HCT116 (cell line): ENCODE data around the gene TENM4. TPM values are rescaled to one million over a fixed set of nuclear protein-coding genes. Genes with fewer than 3 reads are reported as not detected.

Experiments
- ATAC-seq: fragments of 200-7000 bp; cut with Tn5 transposase; 2 replicates; pipeline ENCODE4 v1.9.1; 2020; ENCODE audit warnings: mild to moderate bottlenecking, moderate library complexity
- BruUV-seq: library from RNA; stranded (reverse); fragments of 400-500 nt; replicated peaks from 2 replicates; lab custom pipeline; 2021; lab: Mats Ljungman, UMichigan
- CTCF ChIA-PET: fragments of 300-600 bp; sonication (Branson Sonifier 250); formaldehyde crosslinking; loops from one replicate; lab custom pipeline; 2021; ENCODE audit warnings: antibody characterized with exemption; lab: Charles Lee
- POLR2A ChIA-PET: fragments of 300-600, 350-600 bp; sonication (Branson Sonifier 250); formaldehyde crosslinking; loops from one replicate; lab custom pipeline; 2021; ENCODE audit warnings: antibody characterized with exemption; lab: Charles Lee
- RAD21 ChIA-PET, 2 experiments: fragments of 300-600 bp; sonication (Branson Sonifier 250); formaldehyde crosslinking; loops; one replicate each; lab custom pipeline; 2023; ENCODE audit warnings: low total read pairs in 2 of 2; ENCODE audit not compliant: uncharacterized antibody in 2 of 2, unreplicated experiment in 2 of 2, low non-redundant PET in 1 of 2; lab: Charles Lee
- DNase-seq: peaks from one replicate; pipeline ENCODE4 v3.0.0-alpha.2; 2010; ENCODE audit warnings: low read depth, low spot score
- H2AFZ ChIP-seq: fragments of 200-600 bp; shearing (Covaris generic), sonication (generic); 2 replicates; pipeline ENCODE4 v1.6.1; 2017; ENCODE audit warnings: low read depth, mixed run types, mixed read lengths, antibody characterized with exemption, low read length; ENCODE audit not compliant: poor library complexity, severe bottlenecking
- H3K27ac ChIP-seq: 2 replicates; pipeline ENCODE4 v1.5.1; 2012; ENCODE audit warnings: low read depth, low read length
- H3K27me3 ChIP-seq: fragments of 200-600 bp; sonication (generic); 2 replicates; pipeline ENCODE4 v1.6.1; 2016; ENCODE audit warnings: mixed run types, low read length, mixed read lengths; ENCODE audit not compliant: insufficient read depth
- H3K36me3 ChIP-seq, 2 experiments: fragments of 200-500 bp in 1 of 2; fragments of 200-600 bp in 1 of 2; sonication (Bioruptor generic) in 1 of 2; sonication (generic) in 1 of 2; 2 replicates each; pipeline versions ENCODE4 v1.5.1 to v1.6.1; 2014 to 2016; ENCODE audit warnings: low read length in 2 of 2, inconsistent platforms in 1 of 2, mixed read lengths in 1 of 2, mixed run types in 1 of 2; ENCODE audit not compliant: insufficient read depth in 2 of 2, control insufficient read depth in 1 of 2
- H3K4me1 ChIP-seq, 2 experiments: fragments of 200-600 bp in 1 of 2; sonication (generic) in 1 of 2; 2 replicates each; pipeline versions ENCODE4 v1.5.1 to v1.6.1; 2012 to 2017; ENCODE audit warnings: low read length in 2 of 2, inconsistent platforms in 1 of 2, mild to moderate bottlenecking in 1 of 2, mixed read lengths in 1 of 2, mixed run types in 1 of 2, moderate library complexity in 1 of 2; ENCODE audit not compliant: insufficient read depth in 2 of 2, control insufficient read depth in 1 of 2
- H3K4me2 ChIP-seq: fragments of 200-600 bp; sonication (generic); 2 replicates; pipeline ENCODE4 v1.6.1; 2017; ENCODE audit warnings: mixed run types, low read length, mixed read lengths
- H3K4me3 ChIP-seq, 2 experiments: fragments of 200-600 bp in 1 of 2; sonication (generic) in 1 of 2; replicated peaks in 1 of 2; 2 replicates each; pipeline ENCODE4 v1.5.1; 2011 to 2016; ENCODE audit warnings: low read length in 2 of 2, control low read depth in 1 of 2, low read depth in 1 of 2, mild to moderate bottlenecking in 1 of 2, mixed read lengths in 1 of 2, mixed run types in 1 of 2
- H3K79me2 ChIP-seq: fragments of 200-600 bp; sonication (generic); 2 replicates; pipeline ENCODE4 v1.6.1; 2017; ENCODE audit warnings: mild to moderate bottlenecking, mixed run types, low read length, moderate library complexity, mixed read lengths; ENCODE audit not compliant: insufficient read depth
- H3K9ac ChIP-seq: fragments of 200-600 bp; sonication (generic); 2 replicates; pipeline ENCODE4 v1.6.1; 2016; ENCODE audit warnings: low read length, mixed read lengths
- H3K9me2 ChIP-seq: fragments of 200-600 bp; sonication (generic), shearing (Covaris generic); 2 replicates; pipeline ENCODE4 v1.6.1; 2017; ENCODE audit warnings: mixed run types, mild to moderate bottlenecking, moderate library complexity; ENCODE audit not compliant: insufficient read depth
- H3K9me3 ChIP-seq, 2 experiments: fragments of 200-500 bp in 1 of 2; fragments of 200-600 bp in 1 of 2; sonication (Bioruptor generic) in 1 of 2; sonication (generic) in 1 of 2; 2 replicates each; pipeline ENCODE4 v1.6.1; 2014 to 2017; ENCODE audit warnings: low read length in 2 of 2, mixed read lengths in 2 of 2, inconsistent platforms in 1 of 2, low read depth in 1 of 2, mild to moderate bottlenecking in 1 of 2, mixed run types in 1 of 2, moderate library complexity in 1 of 2; ENCODE audit not compliant: control insufficient read depth in 1 of 2, insufficient read depth in 1 of 2
- H4K20me1 ChIP-seq: fragments of 200-600 bp; sonication (generic), shearing (Covaris generic); 2 replicates; pipeline ENCODE4 v1.6.1; 2017; ENCODE audit warnings: mixed run types, mild to moderate bottlenecking, moderate library complexity; ENCODE audit not compliant: insufficient read depth
- ATF3 ChIP-seq: IDR thresholded peaks from 2 replicates; pipeline ENCODE4 v1.6.1; 2012
- CEBPB ChIP-seq: IDR thresholded peaks from 2 replicates; pipeline ENCODE4 v1.6.1; 2012; ENCODE audit warnings: low read depth
- CTCF ChIP-seq, 3 experiments: fragments of 200-600 bp in 1 of 3; sonication (generic) in 1 of 3; IDR thresholded peaks in 2 of 3; conservative IDR thresholded peaks in 1 of 3; 2 replicates each; pipeline ENCODE4 v1.5.1; 2012 to 2017; ENCODE audit warnings: low read depth in 2 of 3, low read length in 2 of 3, antibody characterized with exemption in 1 of 3, borderline replicate concordance in 1 of 3, control low read depth in 1 of 3, mild to moderate bottlenecking in 1 of 3, mixed read lengths in 1 of 3, mixed run types in 1 of 3, moderate library complexity in 1 of 3; ENCODE audit not compliant: insufficient read depth in 1 of 3
- ELF1 ChIP-seq: IDR thresholded peaks from 2 replicates; pipeline ENCODE4 v1.6.1; 2012; ENCODE audit warnings: low read depth, borderline replicate concordance
- EZH2 ChIP-seq: fragments of 200-600 bp; sonication (generic); IDR thresholded peaks from 2 replicates; pipeline ENCODE4 v1.6.1; 2017; ENCODE audit warnings: antibody characterized with exemption, mixed run types
- JUND ChIP-seq: IDR thresholded peaks from 2 replicates; pipeline ENCODE4 v1.6.1; 2012
- POLR2A ChIP-seq: IDR thresholded peaks from 2 replicates; pipeline ENCODE4 v1.7.0; 2011; ENCODE audit warnings: borderline replicate concordance; ENCODE audit not compliant: insufficient read depth, insufficient read length; ENCODE audit errors: extremely low read depth
- POLR2AphosphoS5 ChIP-seq: IDR thresholded peaks from 2 replicates; pipeline ENCODE4 v1.6.1; 2011; ENCODE audit warnings: mild to moderate bottlenecking, low read depth, low read length, moderate library complexity
- RAD21 ChIP-seq: IDR thresholded peaks from 2 replicates; pipeline ENCODE4 v1.6.1; 2012; ENCODE audit warnings: low read depth, mild to moderate bottlenecking
- SIN3A ChIP-seq: IDR thresholded peaks from 2 replicates; pipeline ENCODE4 v1.6.1; 2012; ENCODE audit warnings: low read depth
- SP1 ChIP-seq: IDR thresholded peaks from 2 replicates; pipeline ENCODE4 v1.6.1; 2012; ENCODE audit warnings: low read depth
- SRF ChIP-seq: IDR thresholded peaks from 2 replicates; pipeline ENCODE4 v1.6.1; 2012; ENCODE audit warnings: low read depth
- TCF7L2 ChIP-seq: IDR thresholded peaks from 2 replicates; pipeline ENCODE4 v1.7.0; 2011; ENCODE audit warnings: borderline replicate concordance, inconsistent platforms; ENCODE audit not compliant: insufficient read depth, insufficient read length; ENCODE audit errors: extremely low read depth
- YY1 ChIP-seq: IDR thresholded peaks from 2 replicates; pipeline ENCODE4 v1.6.1; 2011; ENCODE audit warnings: low read length, low read depth, moderate library complexity, mild to moderate bottlenecking; ENCODE audit not compliant: insufficient replicate concordance; ENCODE audit errors: extremely low read depth
- ZFX ChIP-seq: fragments of 450-650 bp; IDR thresholded peaks from 2 replicates; pipeline ENCODE4 v1.6.1; 2017
- intact Hi-C: fragments of 100-400 bp; cut with micrococcal nuclease; formaldehyde crosslinking; loops from 2 replicates; pipeline ENCODE4 v1.10.0; 2022
- total RNA-seq: library from RNA; stranded (reverse); gene quantifications from one replicate; pipeline ENCODE4 v1.2.1, GENCODE V29; 2021; ENCODE audit not compliant: unreplicated experiment
- TF ChIP-seq, protein P1 (sequence below): IDR thresholded peaks from 2 replicates; pipeline ENCODE4 v1.6.1; 2012; ENCODE audit warnings: low read depth

TENM4 gene
- total RNA-seq, 1 experiment from 2014 or later, result 0.05 TPM

DNA sequence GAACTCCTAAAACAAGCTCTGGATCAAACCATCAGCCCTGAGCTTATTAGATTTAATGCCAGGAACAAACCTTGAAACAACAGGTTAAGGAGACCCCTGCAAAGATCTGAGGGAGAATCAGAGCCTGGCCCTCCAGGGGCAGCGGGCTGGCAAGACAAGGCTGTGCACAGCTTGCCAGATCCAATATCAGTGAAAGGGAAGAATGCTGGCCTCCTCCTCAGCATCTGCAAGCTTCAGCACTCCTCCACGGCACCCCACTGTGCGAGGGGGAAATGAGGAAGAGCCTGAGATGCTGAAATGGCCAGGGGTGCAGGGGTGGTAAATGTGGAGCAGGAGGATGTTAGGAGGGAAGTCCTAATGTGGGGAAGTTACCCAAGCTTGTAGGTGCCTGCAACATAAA lies 167.0 kb downstream of the TENM4 start:
- Histone ChIP-seq H3K4me2 (no peak overlapping the region), H3K4me1 (no peaks in the 10 kb centered on the region), H2AFZ (no peak overlapping the region), H3K4me3 (no peak overlapping the region), H3K9me2 (no peaks in the 10 kb centered on the region), H3K9me3 (no peaks in the 10 kb centered on the region), H3K79me2 (no peaks in the 10 kb centered on the region), H3K27me3 (0 out of 2 replicates have a peak, but pooled peaks cover 11% of the 10 kb centered on the region), H4K20me1 (no peaks in the 10 kb centered on the region), H3K36me3 (no peaks in the 10 kb centered on the region), H3K9ac (no peak overlapping the region), H3K27ac (no peak overlapping the region)
- BruUV-seq, result no TSS peak
- POLR2A ChIA-PET, result no interaction called here
- ATAC-seq (no peak), DNase-seq (no peak)
- TF ChIP-seq SP1 (no peak), CTCF (IDR thresholded peaks at IDR 0.05 in 2 of 3, conservative IDR thresholded peaks at IDR 0.05 in 1 of 3; ENCODE audit: borderline replicate concordance in 1 of 3, insufficient read depth in 1 of 3, low read depth in 2 of 3, low read length in 2 of 3) (no peak), YY1 (no peak), JUND (no peak), POLR2A (no peak), SIN3A (no peak), ELF1 (no peak), ATF3 (no peak), RAD21 (no peak), SRF (no peak), CEBPB (no peak), EZH2 (no peak), ZFX (no peak), POLR2AphosphoS5 (no peak), TCF7L2 (no peak)
- TF ChIP-seq, protein P1, sequence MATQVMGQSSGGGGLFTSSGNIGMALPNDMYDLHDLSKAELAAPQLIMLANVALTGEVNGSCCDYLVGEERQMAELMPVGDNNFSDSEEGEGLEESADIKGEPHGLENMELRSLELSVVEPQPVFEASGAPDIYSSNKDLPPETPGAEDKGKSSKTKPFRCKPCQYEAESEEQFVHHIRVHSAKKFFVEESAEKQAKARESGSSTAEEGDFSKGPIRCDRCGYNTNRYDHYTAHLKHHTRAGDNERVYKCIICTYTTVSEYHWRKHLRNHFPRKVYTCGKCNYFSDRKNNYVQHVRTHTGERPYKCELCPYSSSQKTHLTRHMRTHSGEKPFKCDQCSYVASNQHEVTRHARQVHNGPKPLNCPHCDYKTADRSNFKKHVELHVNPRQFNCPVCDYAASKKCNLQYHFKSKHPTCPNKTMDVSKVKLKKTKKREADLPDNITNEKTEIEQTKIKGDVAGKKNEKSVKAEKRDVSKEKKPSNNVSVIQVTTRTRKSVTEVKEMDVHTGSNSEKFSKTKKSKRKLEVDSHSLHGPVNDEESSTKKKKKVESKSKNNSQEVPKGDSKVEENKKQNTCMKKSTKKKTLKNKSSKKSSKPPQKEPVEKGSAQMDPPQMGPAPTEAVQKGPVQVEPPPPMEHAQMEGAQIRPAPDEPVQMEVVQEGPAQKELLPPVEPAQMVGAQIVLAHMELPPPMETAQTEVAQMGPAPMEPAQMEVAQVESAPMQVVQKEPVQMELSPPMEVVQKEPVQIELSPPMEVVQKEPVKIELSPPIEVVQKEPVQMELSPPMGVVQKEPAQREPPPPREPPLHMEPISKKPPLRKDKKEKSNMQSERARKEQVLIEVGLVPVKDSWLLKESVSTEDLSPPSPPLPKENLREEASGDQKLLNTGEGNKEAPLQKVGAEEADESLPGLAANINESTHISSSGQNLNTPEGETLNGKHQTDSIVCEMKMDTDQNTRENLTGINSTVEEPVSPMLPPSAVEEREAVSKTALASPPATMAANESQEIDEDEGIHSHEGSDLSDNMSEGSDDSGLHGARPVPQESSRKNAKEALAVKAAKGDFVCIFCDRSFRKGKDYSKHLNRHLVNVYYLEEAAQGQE, result no peak
- intact Hi-C loops, result no loop called here
- RAD21 ChIA-PET, result no interaction called here
- CTCF ChIA-PET, result no interaction called here
